HG02759 (cell line): ENCODE results near the gene SGK2.
"Not testable (repeated sequence)": the region's sequence is repeated elsewhere in the genome, so short reads cannot be mapped to it uniquely, and the experiment has no call there.

Experiments
- ATAC-seq: cut with Tn5 transposase; IDR thresholded peaks from one replicate; pipeline ENCODE4 v1.9.1; 2021; ENCODE audit warnings: mild to moderate bottlenecking, moderate library complexity; ENCODE audit not compliant: unreplicated experiment

SGK2 gene

GRCh38 chr20:43563429-43563828 lies 4.6 kb downstream of the SGK2 start:
- no peak for ATAC-seq

- ATAC-seq: no peak
Observed at GRCh38 chr20:43563991-43564390, 5.2 kb downstream of the SGK2 start.

- ATAC-seq: no peak
Observed at GRCh38 chr20:43564455-43564854, 5.6 kb downstream of the SGK2 start.

GRCh38 chr20:43564993-43565757 lies 6.3 kb downstream of the SGK2 start:
- ATAC-seq: no peak

- ATAC-seq: no peak
Observed at GRCh38 chr20:43565758-43566104, 6.9 kb downstream of the SGK2 start.

- no peak for ATAC-seq
Observed at GRCh38 chr20:43567477-43567876, 8.7 kb downstream of the SGK2 start.

- ATAC-seq: no peak
Observed at GRCh38 chr20:43568706-43569105, 9.9 kb downstream of the SGK2 start.

- ATAC-seq: no peak
Observed at GRCh38 chr20:43569282-43569681, 10.5 kb downstream of the SGK2 start.

- ATAC-seq: no peak
Observed at GRCh38 chr20:43570496-43570895, 11.7 kb downstream of the SGK2 start.

- no peak for ATAC-seq
Observed at GRCh38 chr20:43571310-43571709, 12.5 kb downstream of the SGK2 start.

GRCh38 chr20:43571771-43572170 lies 12.9 kb downstream of the SGK2 start:
- ATAC-seq: no peak

GRCh38 chr20:43572891-43573290 lies 14.1 kb downstream of the SGK2 start:
- ATAC-seq: no peak

- ATAC-seq: no peak
Observed at GRCh38 chr20:43576108-43576507, 17.3 kb downstream of the SGK2 start.

- no peak for ATAC-seq
Observed at GRCh38 chr20:43579861-43580793, 21.3 kb downstream of the SGK2 start.

GRCh38 chr20:43583133-43583864 lies 24.5 kb downstream of the SGK2 start:
- no peak for ATAC-seq

GRCh38 chr20:43583982-43584432 lies 25.2 kb downstream of the SGK2 start:
- no peak for ATAC-seq

- ATAC-seq: no peak
Observed at GRCh38 chr20:43584448-43585136, 25.8 kb downstream of the SGK2 start.

- ATAC-seq: no peak
Observed at GRCh38 chr20:43586641-43587040, 27.8 kb downstream of the SGK2 start.

- ATAC-seq: not testable (repeated sequence)
Observed at GRCh38 chr20:43588526-43588925, 29.7 kb downstream of the SGK2 start.

- no peak for ATAC-seq
Observed at GRCh38 chr20:43590036-43590391, 31.2 kb downstream of the SGK2 start.
